Ishikawa (cell line): ENCODE measurements around the gene PLIN3.

Experiments used
- CEBPB ChIP-seq: IDR thresholded peaks from 2 replicates; pipeline ENCODE4 v1.6.1; 2012
- CREB1 ChIP-seq: IDR thresholded peaks from 2 replicates; pipeline ENCODE4 v1.6.1; 2012; ENCODE audit warnings: low read depth
- EGR1 ChIP-seq: IDR thresholded peaks from 2 replicates; pipeline ENCODE4 v1.6.1; 2012
- EP300 ChIP-seq: IDR thresholded peaks from 2 replicates; pipeline ENCODE4 v1.6.1; 2012; ENCODE audit warnings: borderline replicate concordance
- FOXM1 ChIP-seq: IDR thresholded peaks from 2 replicates; pipeline ENCODE4 v1.6.1; 2012; ENCODE audit warnings: low read depth, borderline replicate concordance
- NFIC ChIP-seq: IDR thresholded peaks from 2 replicates; pipeline ENCODE4 v1.6.1; 2012
- RAD21 ChIP-seq: IDR thresholded peaks from 2 replicates; pipeline ENCODE4 v1.6.1; 2012; ENCODE audit warnings: low read depth
- TAF1 ChIP-seq: IDR thresholded peaks from 2 replicates; pipeline ENCODE4 v1.6.1; 2012; ENCODE audit warnings: low read depth, mild to moderate bottlenecking
- TCF12 ChIP-seq: IDR thresholded peaks from 2 replicates; pipeline ENCODE4 v1.6.1; 2012; ENCODE audit warnings: low read depth
- TEAD4 ChIP-seq: IDR thresholded peaks from 2 replicates; pipeline ENCODE4 v1.6.1; 2012
- YY1 ChIP-seq: IDR thresholded peaks from 2 replicates; pipeline ENCODE4 v1.6.1; 2012; ENCODE audit warnings: low read depth
- ZBTB7A ChIP-seq: IDR thresholded peaks from 2 replicates; pipeline ENCODE4 v1.6.1; 2012; ENCODE audit warnings: low read depth
- TF ChIP-seq, protein P1 (sequence below): IDR thresholded peaks from 2 replicates; pipeline ENCODE4 v1.6.1; 2012
- TF ChIP-seq, protein P2 (sequence below): IDR thresholded peaks from 2 replicates; pipeline ENCODE4 v1.6.1; 2012
- TF ChIP-seq, protein P3 (sequence below): IDR thresholded peaks from 2 replicates; pipeline ENCODE4 v1.6.1; 2012; ENCODE audit warnings: low read depth, mild to moderate bottlenecking

Gene PLIN3

DNA sequence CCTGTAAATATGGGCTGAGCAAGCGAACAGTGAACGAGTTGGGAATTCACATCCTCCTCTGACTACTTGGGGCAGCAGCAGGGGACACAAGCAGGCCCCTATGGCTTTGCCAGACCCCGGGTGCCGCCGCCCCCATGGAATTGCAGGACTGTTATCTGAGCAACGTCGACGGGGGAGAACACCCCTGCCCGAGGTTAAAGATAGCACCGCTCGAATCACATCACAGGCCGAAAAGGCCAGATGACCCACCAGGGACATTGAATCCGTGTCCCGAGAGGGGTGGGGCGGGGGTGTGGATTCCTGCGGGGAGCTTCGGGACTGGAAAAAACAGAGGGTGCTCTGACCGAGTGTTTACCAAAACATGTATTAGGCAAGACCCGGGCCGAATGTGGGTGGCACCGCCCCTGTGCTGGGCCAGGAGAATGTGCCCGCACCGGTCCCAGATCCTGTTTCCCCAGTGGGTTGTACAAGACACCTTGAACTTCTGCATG, 66.8 kb downstream of the PLIN3 start:
- TF ChIP-seq EGR1: no peak
- no peak for TF ChIP-seq ZBTB7A
- TF ChIP-seq, protein P1, sequence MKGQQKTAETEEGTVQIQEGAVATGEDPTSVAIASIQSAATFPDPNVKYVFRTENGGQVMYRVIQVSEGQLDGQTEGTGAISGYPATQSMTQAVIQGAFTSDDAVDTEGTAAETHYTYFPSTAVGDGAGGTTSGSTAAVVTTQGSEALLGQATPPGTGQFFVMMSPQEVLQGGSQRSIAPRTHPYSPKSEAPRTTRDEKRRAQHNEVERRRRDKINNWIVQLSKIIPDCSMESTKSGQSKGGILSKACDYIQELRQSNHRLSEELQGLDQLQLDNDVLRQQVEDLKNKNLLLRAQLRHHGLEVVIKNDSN: no peak
- peak; percentile 50; the same call in 1 of the 2 replicates for TF ChIP-seq EP300
- TF ChIP-seq TEAD4: peak; percentile 89
- peak; percentile 46; the same call in 1 of the 2 replicates for TF ChIP-seq TCF12
- TF ChIP-seq, protein P2, sequence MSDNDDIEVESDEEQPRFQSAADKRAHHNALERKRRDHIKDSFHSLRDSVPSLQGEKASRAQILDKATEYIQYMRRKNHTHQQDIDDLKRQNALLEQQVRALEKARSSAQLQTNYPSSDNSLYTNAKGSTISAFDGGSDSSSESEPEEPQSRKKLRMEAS: no peak
- no peak for TF ChIP-seq YY1
- TF ChIP-seq FOXM1: no peak
- TF ChIP-seq CREB1: no peak
- TF ChIP-seq RAD21: no peak
- no peak for TF ChIP-seq NFIC
- no peak for TF ChIP-seq TAF1
- peak; percentile 90 for TF ChIP-seq CEBPB
- TF ChIP-seq, protein P3, sequence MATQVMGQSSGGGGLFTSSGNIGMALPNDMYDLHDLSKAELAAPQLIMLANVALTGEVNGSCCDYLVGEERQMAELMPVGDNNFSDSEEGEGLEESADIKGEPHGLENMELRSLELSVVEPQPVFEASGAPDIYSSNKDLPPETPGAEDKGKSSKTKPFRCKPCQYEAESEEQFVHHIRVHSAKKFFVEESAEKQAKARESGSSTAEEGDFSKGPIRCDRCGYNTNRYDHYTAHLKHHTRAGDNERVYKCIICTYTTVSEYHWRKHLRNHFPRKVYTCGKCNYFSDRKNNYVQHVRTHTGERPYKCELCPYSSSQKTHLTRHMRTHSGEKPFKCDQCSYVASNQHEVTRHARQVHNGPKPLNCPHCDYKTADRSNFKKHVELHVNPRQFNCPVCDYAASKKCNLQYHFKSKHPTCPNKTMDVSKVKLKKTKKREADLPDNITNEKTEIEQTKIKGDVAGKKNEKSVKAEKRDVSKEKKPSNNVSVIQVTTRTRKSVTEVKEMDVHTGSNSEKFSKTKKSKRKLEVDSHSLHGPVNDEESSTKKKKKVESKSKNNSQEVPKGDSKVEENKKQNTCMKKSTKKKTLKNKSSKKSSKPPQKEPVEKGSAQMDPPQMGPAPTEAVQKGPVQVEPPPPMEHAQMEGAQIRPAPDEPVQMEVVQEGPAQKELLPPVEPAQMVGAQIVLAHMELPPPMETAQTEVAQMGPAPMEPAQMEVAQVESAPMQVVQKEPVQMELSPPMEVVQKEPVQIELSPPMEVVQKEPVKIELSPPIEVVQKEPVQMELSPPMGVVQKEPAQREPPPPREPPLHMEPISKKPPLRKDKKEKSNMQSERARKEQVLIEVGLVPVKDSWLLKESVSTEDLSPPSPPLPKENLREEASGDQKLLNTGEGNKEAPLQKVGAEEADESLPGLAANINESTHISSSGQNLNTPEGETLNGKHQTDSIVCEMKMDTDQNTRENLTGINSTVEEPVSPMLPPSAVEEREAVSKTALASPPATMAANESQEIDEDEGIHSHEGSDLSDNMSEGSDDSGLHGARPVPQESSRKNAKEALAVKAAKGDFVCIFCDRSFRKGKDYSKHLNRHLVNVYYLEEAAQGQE: no peak

DNA sequence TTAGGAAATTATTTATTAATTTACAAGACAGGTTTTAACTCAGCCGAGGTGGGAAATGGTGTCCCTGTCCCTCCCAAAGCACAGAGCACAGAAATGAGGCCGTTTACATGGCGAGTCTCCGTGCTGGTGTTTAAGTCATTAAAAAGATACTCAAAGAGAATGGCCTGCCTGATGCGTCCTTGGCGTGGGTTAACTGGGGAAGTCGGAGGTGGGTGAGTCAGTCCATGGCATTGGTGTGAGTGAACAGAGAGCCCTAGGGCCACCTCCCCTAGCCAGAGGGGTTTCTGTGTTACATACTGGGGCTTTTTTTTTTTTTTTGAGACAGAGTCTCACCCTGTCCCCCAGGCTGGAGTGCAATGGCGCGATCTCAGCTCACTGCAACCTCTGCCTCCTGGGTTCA, 72.1 kb downstream of the PLIN3 start:
- TF ChIP-seq, protein P3: no peak
- TF ChIP-seq EGR1: no peak
- TF ChIP-seq ZBTB7A: no peak
- TF ChIP-seq NFIC: no peak

DNA sequence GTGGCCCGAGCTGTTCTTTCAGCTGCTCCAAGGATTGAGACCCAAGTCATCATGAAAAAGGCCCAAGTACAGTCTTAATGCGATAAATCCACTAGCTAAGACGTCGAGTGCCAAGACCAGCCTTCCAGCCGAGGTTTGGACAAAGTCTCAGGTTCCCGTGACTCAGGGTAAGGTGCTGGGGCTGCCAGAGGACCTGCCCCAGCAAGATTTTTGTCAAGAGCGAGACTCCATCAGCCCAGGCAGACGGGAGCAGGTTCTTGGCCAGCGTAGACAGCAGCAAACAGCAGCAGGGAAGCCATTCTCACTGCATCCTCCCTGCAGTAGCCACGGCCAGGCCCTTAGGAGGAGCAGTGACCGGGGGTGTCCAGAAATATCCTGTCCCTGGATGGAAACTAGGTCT, 72.5 kb downstream of the PLIN3 start:
- TF ChIP-seq, protein P2: no peak
- TF ChIP-seq TCF12 (no peak), FOXM1 (no peak), YY1 (no peak), NFIC (no peak), CREB1 (no peak), ZBTB7A (no peak)
- TF ChIP-seq, protein P3: no peak

DNA sequence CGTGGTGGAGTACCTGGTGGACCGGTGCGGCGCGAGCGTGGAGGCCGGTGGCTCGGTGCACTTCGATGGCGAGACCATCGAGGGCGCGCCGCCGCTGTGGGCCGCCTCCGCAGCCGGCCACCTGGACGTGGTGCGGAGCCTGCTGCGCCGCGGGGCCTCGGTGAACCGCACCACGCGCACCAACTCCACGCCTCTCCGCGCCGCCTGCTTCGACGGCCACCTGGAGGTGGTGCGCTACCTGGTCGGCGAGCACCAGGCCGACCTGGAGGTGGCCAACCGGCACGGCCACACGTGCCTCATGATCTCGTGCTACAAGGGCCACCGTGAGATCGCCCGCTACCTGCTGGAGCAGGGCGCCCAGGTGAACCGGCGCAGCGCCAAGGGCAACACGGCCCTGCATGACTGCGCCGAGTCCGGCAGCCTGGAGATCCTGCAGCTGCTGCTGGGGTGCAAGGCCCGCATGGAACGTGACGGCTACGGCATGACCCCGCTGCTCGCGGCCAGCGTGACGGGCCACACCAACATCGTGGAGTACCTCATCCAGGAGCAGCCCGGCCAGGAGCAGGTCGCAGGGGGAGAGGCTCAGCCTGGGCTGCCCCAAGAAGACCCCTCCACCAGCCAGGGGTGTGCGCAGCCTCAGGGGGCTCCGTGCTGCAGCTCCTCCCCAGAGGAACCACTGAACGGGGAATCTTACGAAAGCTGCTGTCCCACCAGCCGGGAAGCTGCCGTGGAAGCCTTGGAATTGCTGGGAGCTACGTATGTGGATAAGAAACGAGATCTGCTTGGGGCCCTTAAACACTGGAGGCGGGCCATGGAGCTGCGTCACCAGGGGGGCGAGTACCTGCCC, 75.2 kb downstream of the PLIN3 start:
- TF ChIP-seq, protein P1: 0 out of 2 replicates have a peak, but pooled peaks have one; percentile 2
- TF ChIP-seq, protein P2: peak; percentile 86
- peak; percentile 6; the same call in 1 of the 2 replicates for TF ChIP-seq TCF12
